H9 (cell line): ENCODE data around the gene GPR153. TPM values are rescaled to one million over a fixed set of nuclear protein-coding genes. Genes with fewer than 3 reads are reported as not detected.

Experiments used
- DNase-seq: peaks from one replicate; pipeline ENCODE4 v3.0.0-alpha.2; 2017
- H2AFZ ChIP-seq: one replicate; pipeline ENCODE4 v1.6.1; 2013; ENCODE audit warnings: mild to moderate bottlenecking, low read length, control low read depth, moderate library complexity
- H2AK5ac ChIP-seq: 2 replicates; pipeline ENCODE4 v1.6.1; 2013; ENCODE audit warnings: low read length, control low read depth, mixed read lengths; ENCODE audit not compliant: insufficient read length
- H2BK120ac ChIP-seq: one replicate; pipeline ENCODE4 v1.6.1; 2013; ENCODE audit warnings: low read depth, mild to moderate bottlenecking, low read length, control low read depth, inconsistent platforms; ENCODE audit not compliant: poor library complexity, severe bottlenecking
- H2BK12ac ChIP-seq: 2 replicates; pipeline ENCODE4 v1.6.1; 2013; ENCODE audit warnings: low read length, control low read depth, mixed read lengths, low read depth; ENCODE audit not compliant: insufficient read length
- H2BK15ac ChIP-seq: 2 replicates; pipeline ENCODE4 v1.6.1; 2013; ENCODE audit warnings: low read depth, low read length, control low read depth
- H2BK20ac ChIP-seq: one replicate; pipeline ENCODE4 v1.6.1; 2013; ENCODE audit warnings: low read depth, mild to moderate bottlenecking, low read length, control low read depth, inconsistent platforms; ENCODE audit not compliant: poor library complexity, severe bottlenecking
- H2BK5ac ChIP-seq: 2 replicates; pipeline ENCODE4 v1.6.1; 2013; ENCODE audit warnings: low read length, control low read depth, mixed read lengths; ENCODE audit not compliant: insufficient read length
- H3K14ac ChIP-seq: 2 replicates; pipeline ENCODE4 v1.6.1; 2013; ENCODE audit warnings: low read length, control low read depth; ENCODE audit not compliant: insufficient read depth
- H3K18ac ChIP-seq: 2 replicates; pipeline ENCODE4 v1.6.1; 2013; ENCODE audit warnings: low read depth, mild to moderate bottlenecking, mixed read lengths, low read length, control low read depth; ENCODE audit not compliant: insufficient read length
- H3K23ac ChIP-seq: 2 replicates; pipeline ENCODE4 v1.6.1; 2013; ENCODE audit warnings: low read length, control low read depth, mixed read lengths, low read depth; ENCODE audit not compliant: insufficient read length
- H3K23me2 ChIP-seq: 2 replicates; pipeline ENCODE4 v1.6.1; 2013; ENCODE audit warnings: low read depth, mild to moderate bottlenecking, mixed read lengths, low read length, control low read depth; ENCODE audit not compliant: insufficient read length, poor library complexity, severe bottlenecking
- H3K27ac ChIP-seq: 2 replicates; pipeline ENCODE4 v1.5.1; 2013; ENCODE audit warnings: low read length, control low read depth, mixed read lengths, low read depth; ENCODE audit not compliant: insufficient read length
- H3K27me3 ChIP-seq: 2 replicates; pipeline ENCODE4 v1.6.1; 2013; ENCODE audit warnings: low read length, control low read depth, inconsistent platforms; ENCODE audit not compliant: insufficient read depth
- H3K4ac ChIP-seq: 2 replicates; pipeline ENCODE4 v1.6.1; 2013; ENCODE audit warnings: low read depth, mild to moderate bottlenecking, control low read depth, inconsistent platforms, low read length, moderate library complexity
- H3K4me1 ChIP-seq: 2 replicates; pipeline ENCODE4 v1.6.1; 2013; ENCODE audit warnings: low read length, control low read depth, inconsistent platforms; ENCODE audit not compliant: insufficient read depth
- H3K4me2 ChIP-seq: 2 replicates; pipeline ENCODE4 v1.6.1; 2013; ENCODE audit warnings: low read length, control low read depth, mixed read lengths; ENCODE audit not compliant: insufficient read length, insufficient read depth
- H3K56ac ChIP-seq: 2 replicates; pipeline ENCODE4 v1.6.1; 2013; ENCODE audit warnings: low read depth, mild to moderate bottlenecking, mixed read lengths, low read length, control low read depth; ENCODE audit not compliant: insufficient read length
- H3K79me1 ChIP-seq: 2 replicates; pipeline ENCODE4 v1.6.1; 2013; ENCODE audit warnings: low read depth, mild to moderate bottlenecking, moderate library complexity, low read length, control low read depth, inconsistent platforms; ENCODE audit not compliant: insufficient read depth, poor library complexity, severe bottlenecking
- H3K79me2 ChIP-seq: 2 replicates; pipeline ENCODE4 v1.6.1; 2013; ENCODE audit warnings: low read length, control low read depth, inconsistent platforms; ENCODE audit not compliant: insufficient read depth
- H3K9ac ChIP-seq: 2 replicates; pipeline ENCODE4 v1.6.1; 2013; ENCODE audit warnings: low read length, control low read depth, mixed read lengths; ENCODE audit not compliant: insufficient read length; ENCODE audit errors: extremely low read depth
- H3K9me3 ChIP-seq: one replicate; pipeline ENCODE4 v1.6.1; 2013; ENCODE audit warnings: low read depth, low read length, inconsistent platforms; ENCODE audit not compliant: control insufficient read depth
- H3T11ph ChIP-seq: one replicate; pipeline ENCODE4 v1.6.1; 2013; ENCODE audit warnings: mild to moderate bottlenecking, low read length, control low read depth, inconsistent platforms
- H4K20me1 ChIP-seq: one replicate; pipeline ENCODE4 v1.6.1; 2013; ENCODE audit not compliant: control insufficient read depth, insufficient read length, insufficient read depth
- H4K5ac ChIP-seq: 2 replicates; pipeline ENCODE4 v1.6.1; 2013; ENCODE audit warnings: low read depth, mild to moderate bottlenecking, mixed read lengths, low read length, control low read depth; ENCODE audit not compliant: insufficient read length
- H4K8ac ChIP-seq: replicated peaks from 2 replicates; pipeline ENCODE4 v1.6.1; 2013; ENCODE audit warnings: low read length, control low read depth, mixed read lengths, low read depth; ENCODE audit not compliant: insufficient read length
- H4K91ac ChIP-seq: 2 replicates; pipeline ENCODE4 v1.6.1; 2013; ENCODE audit warnings: low read depth, mild to moderate bottlenecking, moderate library complexity, mixed read lengths, low read length, control low read depth; ENCODE audit not compliant: insufficient read length
- H3K27ac Mint-ChIP-seq, 3 experiments: 2 replicates in 2 of 3; 3 replicates in 1 of 3; pipeline ENCODE4 v1.8.0; 2020 to 2021; ENCODE audit warnings: mixed read lengths in 3 of 3, mild to moderate bottlenecking in 1 of 3, moderate library complexity in 1 of 3
- H3K27me3 Mint-ChIP-seq: 2 replicates; pipeline ENCODE4 v1.8.0; 2021; ENCODE audit warnings: low read depth, mild to moderate bottlenecking, moderate library complexity, mixed read lengths
- H3K36me3 Mint-ChIP-seq, 3 experiments: 2 replicates in 2 of 3; 3 replicates in 1 of 3; pipeline ENCODE4 v1.8.0; 2020 to 2021; ENCODE audit warnings: low read depth in 3 of 3, mixed read lengths in 3 of 3; ENCODE audit not compliant: insufficient read depth in 1 of 3
- H3K4me1 Mint-ChIP-seq, 2 experiments: 2 replicates each; pipeline ENCODE4 v1.8.0; 2020; ENCODE audit warnings: mixed read lengths in 2 of 2
- H3K4me3 Mint-ChIP-seq, 2 experiments: 2 replicates in 1 of 2; 3 replicates in 1 of 2; pipeline ENCODE4 v1.8.0; 2020 to 2021; ENCODE audit warnings: mild to moderate bottlenecking in 2 of 2, mixed read lengths in 2 of 2, moderate library complexity in 1 of 2
- H3K9me3 Mint-ChIP-seq, 2 experiments: 2 replicates in 1 of 2; 3 replicates in 1 of 2; pipeline ENCODE4 v1.8.0; 2020; ENCODE audit warnings: mild to moderate bottlenecking in 2 of 2, mixed read lengths in 2 of 2, moderate library complexity in 1 of 2
- WGBS: extraction: QIAGEN DNeasy Blood & Tissue Kit; methylation state at CpG from one replicate; pipeline ENCODE4 v1.1.7; 2013; ENCODE audit warnings: missing lambda C conversion rate, low lambda C conversion rate, mixed read lengths; ENCODE audit not compliant: insufficient read length; ENCODE audit errors: extremely low coverage; 5-methylcytosine and 5-hydroxymethylcytosine counted together
- total RNA-seq: library from RNA; stranded (reverse); gene quantifications from 2 replicates; pipeline ENCODE4 v1.2.1, GENCODE V29; 2021
- TF ChIP-seq, protein P1 (sequence below): fragments of 200-600 bp; sonication (generic); conservative IDR thresholded peaks from 3 replicates; pipeline ENCODE4 v1.8.0; 2021; ENCODE audit warnings: antibody characterized with exemption, mild to moderate bottlenecking

The GPR153 gene
- total RNA-seq, 1 experiment from 2014 or later, result 8.9 TPM

GRCh38 chr1:6234502-6235295, 26.2 kb downstream of the GPR153 start:
- H3K9me3 Mint-ChIP-seq, result no peaks in the 10 kb centered on the region; a peak in 2 of 5 replicates
- H3K27me3 Mint-ChIP-seq, result no peaks in the 10 kb centered on the region
- H3K14ac ChIP-seq, result 0 out of 2 replicates have a peak overlapping the region, but pooled peaks have one; percentile 28
- H4K91ac ChIP-seq, result no peak overlapping the region
- TF ChIP-seq, protein P1, sequence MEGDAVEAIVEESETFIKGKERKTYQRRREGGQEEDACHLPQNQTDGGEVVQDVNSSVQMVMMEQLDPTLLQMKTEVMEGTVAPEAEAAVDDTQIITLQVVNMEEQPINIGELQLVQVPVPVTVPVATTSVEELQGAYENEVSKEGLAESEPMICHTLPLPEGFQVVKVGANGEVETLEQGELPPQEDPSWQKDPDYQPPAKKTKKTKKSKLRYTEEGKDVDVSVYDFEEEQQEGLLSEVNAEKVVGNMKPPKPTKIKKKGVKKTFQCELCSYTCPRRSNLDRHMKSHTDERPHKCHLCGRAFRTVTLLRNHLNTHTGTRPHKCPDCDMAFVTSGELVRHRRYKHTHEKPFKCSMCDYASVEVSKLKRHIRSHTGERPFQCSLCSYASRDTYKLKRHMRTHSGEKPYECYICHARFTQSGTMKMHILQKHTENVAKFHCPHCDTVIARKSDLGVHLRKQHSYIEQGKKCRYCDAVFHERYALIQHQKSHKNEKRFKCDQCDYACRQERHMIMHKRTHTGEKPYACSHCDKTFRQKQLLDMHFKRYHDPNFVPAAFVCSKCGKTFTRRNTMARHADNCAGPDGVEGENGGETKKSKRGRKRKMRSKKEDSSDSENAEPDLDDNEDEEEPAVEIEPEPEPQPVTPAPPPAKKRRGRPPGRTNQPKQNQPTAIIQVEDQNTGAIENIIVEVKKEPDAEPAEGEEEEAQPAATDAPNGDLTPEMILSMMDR, result no peak
- H4K5ac ChIP-seq, result no peak overlapping the region
- H4K20me1 ChIP-seq, result no peaks in the 10 kb centered on the region
- no peak for DNase-seq
- H3K23ac ChIP-seq, result no peak overlapping the region
- peaks cover 29 to 47% (median 44%) of the 10 kb centered on the region in 3 experiments; a peak in 6 of 7 replicates for H3K36me3 Mint-ChIP-seq
- H4K8ac ChIP-seq, result no peak overlapping the region
- H2BK120ac ChIP-seq, result no peak overlapping the region
- no peak overlapping the region for H2BK5ac ChIP-seq
- peak overlapping the region; percentile 66 to 95 (median 94); a peak in 5 of 7 replicates for H3K27ac Mint-ChIP-seq
- H2BK12ac ChIP-seq, result no peak overlapping the region
- peaks cover 11% of the 10 kb centered on the region for H3K79me1 ChIP-seq
- no peak overlapping the region for H2BK15ac ChIP-seq
- H3K4ac ChIP-seq, result no peak overlapping the region
- no peak overlapping the region for H2BK20ac ChIP-seq
- no CpG with 5 or more reads among the region's 20 CpGs for WGBS
- no peak overlapping the region for H3K18ac ChIP-seq
- H3T11ph ChIP-seq, result no peak overlapping the region
- no peaks in the 10 kb centered on the region for H3K9me3 ChIP-seq
- peaks cover 6% of the 10 kb centered on the region; the same call in 1 of the 2 replicates for H3K79me2 ChIP-seq
- H3K23me2 ChIP-seq, result peaks cover 10% of the 10 kb centered on the region
- no peak overlapping the region for H2AK5ac ChIP-seq
- no peak overlapping the region for H3K27ac ChIP-seq
- H2AFZ ChIP-seq, result no peak overlapping the region
- H3K9ac ChIP-seq, result peak overlapping the region; percentile 94
- peaks cover 2% of the 10 kb centered on the region; the same call in 1 of the 2 replicates for H3K4me1 ChIP-seq
- no peak overlapping the region for H3K56ac ChIP-seq
- peaks cover 28 to 38% of the 10 kb centered on the region in 2 experiments for H3K4me1 Mint-ChIP-seq
- no peaks in the 10 kb centered on the region for H3K27me3 ChIP-seq
- peak overlapping the region; percentile 75 for H3K4me2 ChIP-seq
- peak overlapping the region; percentile 87 to 92 for H3K4me3 Mint-ChIP-seq
